ENCODE data around the gene PSMC5.

PSMC5 gene

GRCh38 chr17:63821804-63822203 lies 5.4 kb upstream of the PSMC5 start:
- no peak for DNase-seq

- DNase-seq: no peak
These were observed 4.7 kb upstream of the PSMC5 start for GRCh38 chr17:63822537-63822936.

GRCh38 chr17:63823659-63824331 lies 3.4 kb upstream of the PSMC5 start:
- no peak for DNase-seq

GRCh38 chr17:63824362-63824761 lies 2.9 kb upstream of the PSMC5 start:
- DNase-seq: no peak

- DNase-seq: no peak
These were observed 696 bp upstream of the PSMC5 start for GRCh38 chr17:63826468-63827001.

- DNase-seq: no peak
These were observed 580 bp downstream of the PSMC5 start for GRCh38 chr17:63827801-63828221.

- no peak for DNase-seq
These were observed 1.7 kb downstream of the PSMC5 start for GRCh38 chr17:63828936-63829335.

GRCh38 chr17:63830278-63830677 lies 3.0 kb downstream of the PSMC5 start:
- DNase-seq: no peak

- DNase-seq: no peak
These were observed 3.8 kb downstream of the PSMC5 start for GRCh38 chr17:63830904-63831491.

- DNase-seq: no peak
These were observed 4.3 kb downstream of the PSMC5 start for GRCh38 chr17:63831505-63831904.

- no peak for DNase-seq
These were observed 4.8 kb downstream of the PSMC5 start for GRCh38 chr17:63832014-63832413.

GRCh38 chr17:63832455-63832854 lies 5.2 kb downstream of the PSMC5 start:
- no peak for DNase-seq

GRCh38 chr17:63833026-63833740 lies 6.0 kb downstream of the PSMC5 start:
- no peak for DNase-seq

- no peak for DNase-seq
These were observed 6.6 kb downstream of the PSMC5 start for GRCh38 chr17:63833741-63834373.

GRCh38 chr17:63834431-63835166 lies 7.4 kb downstream of the PSMC5 start:
- peak; percentile 52 for DNase-seq

GRCh38 chr17:63835167-63835720 lies 8.0 kb downstream of the PSMC5 start:
- no peak for DNase-seq

- DNase-seq: no peak
These were observed 9.6 kb downstream of the PSMC5 start for GRCh38 chr17:63836811-63837210.

GRCh38 chr17:63837480-63837879 lies 10.2 kb downstream of the PSMC5 start:
- DNase-seq: no peak

- DNase-seq: no peak
These were observed 10.8 kb downstream of the PSMC5 start for GRCh38 chr17:63837962-63838600.

GRCh38 chr17:63838631-63839171 lies 11.5 kb downstream of the PSMC5 start:
- no peak for DNase-seq

GRCh38 chr17:63840591-63841349 lies 13.5 kb downstream of the PSMC5 start:
- no peak for DNase-seq
